ENCODE results near the gene PIGO. TPM values are rescaled to one million over a fixed set of nuclear protein-coding genes. Genes with fewer than 3 reads are reported as not detected.

PIGO gene
- total and polyA plus RNA-seq, 2 experiments from 2014 or later = 22.1 to 41.4 TPM

GRCh38 chr9:35103660-35104191 lies 7.3 kb upstream of the PIGO start:
- Histone ChIP-seq H3K27ac (peak overlapping the region; percentile 62), H3K9me2 (replicated peaks; ENCODE audit: insufficient read depth) (no peaks in the 10 kb centered on the region), H4K20me1 (ENCODE audit: insufficient read depth, poor library complexity, severe bottlenecking) (no peaks in the 10 kb centered on the region), H3K36me3 (replicated peaks; ENCODE audit: insufficient read depth, low read depth) (no peaks in the 10 kb centered on the region), H3K4me2 (peak overlapping the region; percentile 82), H3K4me1 (ENCODE audit: insufficient read depth) (peaks cover 11% of the 10 kb centered on the region), H3K4me3 (peak overlapping the region; percentile 37), H3K9me3 (ENCODE audit: low read depth) (no peaks in the 10 kb centered on the region), H3K79me2 (peaks cover 18% of the 10 kb centered on the region), H2AFZ (peak overlapping the region; percentile 31), H3K27me3 (no peaks in the 10 kb centered on the region)
- WGBS (ENCODE audit: low lambda C conversion rate, missing lambda C conversion rate) = 37% methylated on average over 5 of the region's 5 CpGs
- no peak for DNase-seq (ENCODE audit: low spot score)
- TF ChIP-seq EZH2 (IDR thresholded peaks at IDR 0.05; ENCODE audit: borderline replicate concordance) (no peak), EZH2phosphoT487 (IDR thresholded peaks at IDR 0.05; ENCODE audit: low read depth, severe bottlenecking, unreplicated experiment) (no peak)
- TF ChIP-seq, protein P1, sequence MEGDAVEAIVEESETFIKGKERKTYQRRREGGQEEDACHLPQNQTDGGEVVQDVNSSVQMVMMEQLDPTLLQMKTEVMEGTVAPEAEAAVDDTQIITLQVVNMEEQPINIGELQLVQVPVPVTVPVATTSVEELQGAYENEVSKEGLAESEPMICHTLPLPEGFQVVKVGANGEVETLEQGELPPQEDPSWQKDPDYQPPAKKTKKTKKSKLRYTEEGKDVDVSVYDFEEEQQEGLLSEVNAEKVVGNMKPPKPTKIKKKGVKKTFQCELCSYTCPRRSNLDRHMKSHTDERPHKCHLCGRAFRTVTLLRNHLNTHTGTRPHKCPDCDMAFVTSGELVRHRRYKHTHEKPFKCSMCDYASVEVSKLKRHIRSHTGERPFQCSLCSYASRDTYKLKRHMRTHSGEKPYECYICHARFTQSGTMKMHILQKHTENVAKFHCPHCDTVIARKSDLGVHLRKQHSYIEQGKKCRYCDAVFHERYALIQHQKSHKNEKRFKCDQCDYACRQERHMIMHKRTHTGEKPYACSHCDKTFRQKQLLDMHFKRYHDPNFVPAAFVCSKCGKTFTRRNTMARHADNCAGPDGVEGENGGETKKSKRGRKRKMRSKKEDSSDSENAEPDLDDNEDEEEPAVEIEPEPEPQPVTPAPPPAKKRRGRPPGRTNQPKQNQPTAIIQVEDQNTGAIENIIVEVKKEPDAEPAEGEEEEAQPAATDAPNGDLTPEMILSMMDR (IDR thresholded peaks at IDR 0.05; ENCODE audit: poor library complexity) = no peak

DNA sequence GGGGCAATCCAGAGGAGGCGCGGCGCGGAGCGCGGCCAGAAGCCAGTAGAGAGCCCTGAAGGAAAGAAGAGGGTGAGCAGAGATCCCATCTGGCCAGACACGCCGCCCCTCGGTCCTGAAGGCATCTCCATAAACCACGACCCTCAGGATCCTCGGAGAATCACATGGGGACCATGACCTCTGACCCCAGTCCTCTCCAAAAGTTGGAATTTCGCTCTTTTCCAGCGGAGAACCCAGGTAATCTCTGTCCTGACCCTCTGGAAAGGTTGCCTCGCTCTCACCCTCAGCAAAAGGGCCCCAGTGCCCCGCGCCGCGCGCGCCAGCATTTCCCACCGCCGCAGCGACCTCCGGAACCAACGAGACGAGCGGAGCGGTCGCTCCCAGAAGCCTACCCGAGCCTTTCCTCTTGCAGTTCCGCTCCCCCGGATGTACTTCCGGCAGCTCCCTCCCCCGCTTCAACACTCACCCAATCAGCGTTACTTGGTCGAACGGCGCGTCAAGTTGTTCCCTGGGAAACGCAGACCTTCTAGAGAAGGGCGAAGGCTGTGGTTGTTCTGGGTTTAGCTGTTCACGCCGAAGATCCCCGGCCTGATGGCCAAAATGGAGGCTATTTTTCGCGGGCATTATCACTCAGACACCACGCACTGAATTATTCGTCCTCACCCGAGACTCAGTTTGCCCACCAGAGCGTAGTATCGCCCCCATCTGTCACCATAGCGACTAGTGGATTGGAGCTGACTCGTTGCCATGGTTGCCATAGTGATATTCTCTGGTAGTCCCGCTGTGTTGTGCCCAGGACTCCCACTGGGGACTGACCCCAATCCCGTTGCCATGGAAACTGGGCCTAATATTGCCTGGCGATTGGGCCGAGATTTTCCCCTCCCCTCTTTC lies 6.6 kb upstream of the PIGO start, which contains the start of gene STOML2:
Gene STOML2, minus strand, starts transcription at position 363 of the 891 bp plus-strand sequence. Its CDS starts 37 bp downstream, at position 326.
- Histone ChIP-seq H3K9me2 (replicated peaks; ENCODE audit: insufficient read depth) (no peaks in the 10 kb centered on the region), H2AFZ (peak within 1 kb of the TSS; percentile 81), H3K27me3 (no peaks in the 10 kb centered on the region), H4K20me1 (ENCODE audit: insufficient read depth, poor library complexity, severe bottlenecking) (no peaks in the 10 kb centered on the region), H3K4me3 (peak within 1 kb of the TSS; percentile 73), H3K79me2 (peaks cover 16% of the 10 kb centered on the region), H3K4me2 (peak within 1 kb of the TSS; percentile 97), H3K36me3 (replicated peaks; ENCODE audit: insufficient read depth, low read depth) (no peaks in the 10 kb centered on the region), H3K9me3 (ENCODE audit: low read depth) (no peaks in the 10 kb centered on the region), H3K27ac (peak within 1 kb of the TSS; percentile 83), H3K4me1 (ENCODE audit: insufficient read depth) (peaks cover 11% of the 10 kb centered on the region)
- DNase-seq (ENCODE audit: low spot score) = peak; percentile 96
- TF ChIP-seq EZH2 (IDR thresholded peaks at IDR 0.05; ENCODE audit: borderline replicate concordance) = no peak
- TF ChIP-seq, protein P1 (IDR thresholded peaks at IDR 0.05; ENCODE audit: poor library complexity) = no peak
- no peak for TF ChIP-seq EZH2phosphoT487 (IDR thresholded peaks at IDR 0.05; ENCODE audit: low read depth, severe bottlenecking, unreplicated experiment)
- WGBS (ENCODE audit: low lambda C conversion rate, missing lambda C conversion rate) = under 1% methylated on average over 57 of the region's 57 CpGs

DNA sequence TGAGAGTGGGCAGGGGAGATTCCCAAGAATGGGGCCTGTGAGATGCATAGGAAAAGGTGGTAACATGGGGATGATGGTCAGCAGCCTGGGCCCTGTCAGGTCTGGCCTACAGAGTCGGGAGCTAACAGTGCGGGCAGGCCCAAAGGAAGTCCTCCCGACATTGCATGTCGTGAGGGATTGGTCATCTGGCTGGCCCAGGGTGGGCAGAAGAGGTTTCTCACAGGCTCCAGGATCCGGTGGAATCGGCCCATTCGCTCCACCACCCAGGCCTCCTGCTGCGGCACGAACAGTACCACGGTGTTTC lies 6.0 kb upstream of the PIGO start:
- TF ChIP-seq EZH2phosphoT487 (IDR thresholded peaks at IDR 0.05; ENCODE audit: low read depth, severe bottlenecking, unreplicated experiment) (no peak), EZH2 (IDR thresholded peaks at IDR 0.05; ENCODE audit: borderline replicate concordance) (no peak)
- TF ChIP-seq, protein P1 (IDR thresholded peaks at IDR 0.05; ENCODE audit: poor library complexity) = no peak
- WGBS (ENCODE audit: low lambda C conversion rate, missing lambda C conversion rate) = 6% methylated on average over 10 of the region's 10 CpGs
- H3K4me2 ChIP-seq = peak overlapping the region; percentile 97
- DNase-seq (ENCODE audit: low spot score) = no peak
- H3K4me3 ChIP-seq = peak overlapping the region; percentile 73
- H3K9me2 ChIP-seq (replicated peaks; ENCODE audit: insufficient read depth) = no peaks in the 10 kb centered on the region
- no peaks in the 10 kb centered on the region for H3K9me3 ChIP-seq (ENCODE audit: low read depth)
- peaks cover 16% of the 10 kb centered on the region for H3K79me2 ChIP-seq
- peak overlapping the region; percentile 83 for H3K27ac ChIP-seq
- peaks cover 11% of the 10 kb centered on the region for H3K4me1 ChIP-seq (ENCODE audit: insufficient read depth)
- no peaks in the 10 kb centered on the region for H4K20me1 ChIP-seq (ENCODE audit: insufficient read depth, poor library complexity, severe bottlenecking)
- H2AFZ ChIP-seq = peak overlapping the region; percentile 81
- no peaks in the 10 kb centered on the region for H3K27me3 ChIP-seq
- H3K36me3 ChIP-seq (replicated peaks; ENCODE audit: insufficient read depth, low read depth) = no peaks in the 10 kb centered on the region
